H1 (cell line): ENCODE data around the gene DCN.

Source experiments
- CTCF ChIP-seq, 3 experiments: IDR thresholded peaks; 1 replicate in 2 of 3; 2 replicates in 1 of 3; pipeline versions ENCODE4 v1.5.1 to v1.6.1; 2011; ENCODE audit warnings: low read length in 3 of 3, mild to moderate bottlenecking in 3 of 3, inconsistent platforms in 2 of 3, low read depth in 1 of 3, moderate library complexity in 1 of 3; ENCODE audit not compliant: insufficient read depth in 1 of 3; ENCODE audit errors: control extremely low read depth in 1 of 3
- EP300 ChIP-seq, 2 experiments: IDR thresholded peaks; 1 replicate in 1 of 2; 2 replicates in 1 of 2; pipeline ENCODE4 v1.6.1; 2011 to 2012; ENCODE audit warnings: low read depth in 2 of 2, low read length in 2 of 2, mild to moderate bottlenecking in 2 of 2, borderline replicate concordance in 1 of 2, inconsistent platforms in 1 of 2, moderate library complexity in 1 of 2
- EZH2 ChIP-seq: fragments of 200-600 bp; sonication (generic); IDR thresholded peaks from 2 replicates; pipeline ENCODE4 v1.7.1; 2012; ENCODE audit warnings: low read depth, mild to moderate bottlenecking, moderate library complexity, low read length, inconsistent platforms; ENCODE audit not compliant: severe bottlenecking
- MAX ChIP-seq: IDR thresholded peaks from 2 replicates; pipeline ENCODE4 v1.6.1; 2012; ENCODE audit warnings: inconsistent platforms

- no peak for TF ChIP-seq EP300 (IDR thresholded peaks at IDR 0.05; ENCODE audit: borderline replicate concordance in 1 of 2, low read depth in 2 of 2, low read length in 2 of 2)
- TF ChIP-seq MAX, result no peak
- no peak for TF ChIP-seq EZH2
- no peak for TF ChIP-seq CTCF (IDR thresholded peaks at IDR 0.05; ENCODE audit: control extremely low read depth in 1 of 3, insufficient read depth in 1 of 3, low read depth in 1 of 3, low read length in 3 of 3)
These were observed 84.2 kb downstream of the DCN start for GRCh38 chr12:91098461-91098860.
